ENCODE data around the gene CORIN. TPM values are rescaled to one million over a fixed set of nuclear protein-coding genes. Genes with fewer than 3 reads are reported as not detected.

The CORIN gene
- total RNA-seq, 1 donor from 2014 or later, result 0.62 TPM

DNA sequence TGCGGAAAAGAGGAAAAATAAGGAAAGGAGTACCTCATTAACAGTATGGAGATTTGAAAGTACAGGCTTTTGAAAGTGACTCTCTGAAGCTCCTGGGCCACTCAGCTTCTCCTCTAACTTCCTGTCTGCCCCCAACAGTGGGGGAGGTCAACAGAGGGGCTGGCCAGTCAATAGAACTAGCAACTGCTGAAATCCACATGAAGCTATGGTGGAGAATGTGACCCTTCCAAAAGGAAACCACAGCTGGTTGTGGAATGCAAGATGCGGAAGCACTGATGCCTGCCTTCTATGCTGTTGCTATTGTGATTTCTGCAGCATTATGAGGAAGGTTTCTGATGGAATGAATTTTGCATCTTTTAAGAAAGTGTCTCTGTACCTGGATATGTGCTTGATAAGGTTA is 2.4 kb downstream of the CORIN start:
- DNase-seq, result no peak

DNA sequence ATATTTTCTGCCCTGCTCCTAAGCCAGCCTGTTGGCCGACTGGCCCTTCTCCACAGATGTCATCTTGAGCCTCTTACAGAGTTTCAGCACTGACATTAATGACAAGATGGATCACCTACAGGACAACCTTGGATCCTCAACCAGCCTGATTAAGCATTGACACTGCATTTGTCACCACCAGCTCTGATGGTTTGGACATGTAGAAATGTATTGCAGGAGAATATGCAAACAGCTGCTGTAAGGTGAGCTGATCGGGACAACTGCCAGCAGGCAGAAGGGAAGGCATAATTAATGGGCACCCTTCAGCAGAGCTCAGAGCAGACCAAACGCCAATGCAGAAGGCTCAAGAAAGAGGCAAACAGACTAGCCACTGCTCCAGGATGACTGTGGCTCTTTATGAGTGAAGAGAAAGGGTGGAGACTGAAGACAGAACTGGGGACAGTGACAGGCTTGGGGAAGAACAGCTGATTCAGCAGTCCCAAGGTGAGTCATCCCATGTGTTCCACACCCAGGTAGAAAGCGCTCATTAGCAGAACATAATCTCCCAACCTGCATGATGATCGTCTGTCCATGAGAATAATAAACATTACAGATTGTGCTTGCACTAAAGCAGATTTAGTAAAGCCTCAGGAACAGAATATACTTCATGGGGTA is 6.7 kb downstream of the CORIN start:
- DNase-seq, result no peak

DNA sequence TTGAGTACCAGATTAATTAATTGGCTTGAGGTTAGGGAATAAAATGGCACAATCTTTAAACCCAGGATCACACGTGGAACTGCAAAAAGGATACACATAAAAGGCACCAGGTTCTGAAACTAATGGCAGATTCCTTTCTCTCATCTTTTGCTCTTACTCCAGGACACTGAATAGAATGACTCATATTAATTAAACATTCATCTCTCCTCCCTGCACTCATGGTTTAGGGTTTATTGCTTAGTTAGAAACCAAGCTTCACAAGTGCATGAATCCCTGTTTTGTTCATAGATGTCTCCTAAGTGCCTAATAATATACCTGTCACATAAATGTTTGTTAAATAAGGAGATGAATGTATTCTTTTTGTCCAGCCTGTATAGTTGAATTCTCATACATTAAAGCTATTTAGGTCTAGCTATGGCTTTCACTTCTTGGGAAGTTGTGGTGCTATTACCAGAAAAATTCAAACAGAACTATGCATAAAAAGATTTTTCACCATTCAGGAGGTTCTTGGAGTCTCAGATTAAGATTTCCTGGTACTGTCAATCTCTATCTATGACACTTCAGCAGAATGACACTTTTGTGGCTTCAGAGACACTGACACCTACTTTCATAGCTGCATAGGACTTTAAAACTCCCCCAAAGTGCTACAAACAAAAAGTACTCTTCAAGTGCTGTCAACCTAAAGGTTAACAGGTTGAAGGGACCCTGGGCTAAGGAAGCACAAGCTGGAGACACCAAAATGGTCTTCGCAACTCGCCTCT is 7.4 kb downstream of the CORIN start:
- DNase-seq, result no peak

DNA sequence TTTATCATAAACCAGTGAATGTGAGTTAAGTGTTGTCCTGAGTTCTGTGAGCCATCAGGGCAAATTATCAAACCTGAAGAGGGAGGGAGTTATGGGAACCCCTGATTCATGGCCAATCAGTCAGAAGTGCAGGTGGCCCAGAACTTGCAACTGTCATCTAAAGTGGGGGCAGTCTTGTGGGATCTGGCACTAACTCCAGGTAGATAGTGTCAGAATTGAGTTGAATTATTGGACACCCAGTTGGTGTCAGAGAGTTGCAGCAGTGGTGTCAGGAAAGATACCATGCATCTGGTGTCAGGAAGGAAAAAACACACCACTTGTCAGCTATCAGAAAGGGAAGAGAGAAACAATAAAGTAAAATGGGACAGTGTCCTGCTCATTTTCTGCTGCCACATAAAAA is 8.4 kb downstream of the CORIN start:
- no peak for DNase-seq

DNA sequence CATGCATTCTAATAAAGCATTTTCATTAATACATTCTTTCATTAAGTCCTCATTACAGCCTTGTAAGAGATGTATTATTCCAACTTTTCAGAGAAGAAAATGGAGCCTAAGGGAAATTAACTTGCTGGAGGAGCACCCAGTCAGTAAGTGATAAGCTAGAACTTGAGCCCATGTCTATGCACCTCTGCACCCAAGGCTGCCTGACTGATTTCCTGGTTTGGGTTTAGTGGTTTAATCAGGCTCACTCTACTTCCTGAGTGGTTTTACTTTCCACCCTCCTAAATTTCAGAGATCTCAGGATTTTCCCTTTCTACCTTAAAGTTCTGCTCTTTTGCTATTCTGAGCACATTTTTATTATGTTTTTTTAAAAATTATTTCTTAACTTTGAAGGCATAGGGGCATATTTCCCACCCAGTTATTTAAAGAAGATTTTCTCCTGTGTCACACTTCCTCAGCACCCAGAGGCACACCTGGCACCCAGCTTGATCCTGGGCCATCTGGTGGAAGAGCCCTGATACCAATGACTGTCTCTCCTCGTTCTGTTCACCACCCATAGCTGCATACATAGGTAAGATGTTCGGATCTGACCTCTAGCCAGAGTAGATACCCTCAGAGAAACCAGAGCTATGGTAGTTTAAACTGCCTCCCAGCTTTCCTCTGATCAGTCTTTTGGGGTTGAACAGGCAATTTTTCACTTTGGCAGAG is 10.4 kb downstream of the CORIN start:
- DNase-seq, result no peak

DNA sequence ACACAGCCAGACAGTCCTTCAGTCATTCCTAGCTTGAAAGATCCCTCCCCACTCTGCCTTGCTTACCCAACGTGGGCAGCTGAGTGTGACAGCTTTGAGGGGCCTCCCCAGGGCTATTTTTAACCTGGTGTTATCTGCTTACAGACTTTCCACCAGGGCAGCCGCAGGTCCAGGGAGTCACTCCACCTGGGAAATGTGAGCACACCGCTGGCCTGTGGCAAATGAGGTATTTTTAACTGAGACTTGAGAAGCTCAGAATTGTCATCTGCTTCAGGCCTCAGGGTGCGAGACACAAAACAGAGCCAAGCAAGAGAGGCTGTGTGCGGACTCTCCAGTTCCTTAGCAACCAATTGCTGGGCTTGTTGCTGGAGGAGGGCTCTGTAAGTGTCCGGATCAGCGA is 13.0 kb downstream of the CORIN start:
- no peak for DNase-seq

DNA sequence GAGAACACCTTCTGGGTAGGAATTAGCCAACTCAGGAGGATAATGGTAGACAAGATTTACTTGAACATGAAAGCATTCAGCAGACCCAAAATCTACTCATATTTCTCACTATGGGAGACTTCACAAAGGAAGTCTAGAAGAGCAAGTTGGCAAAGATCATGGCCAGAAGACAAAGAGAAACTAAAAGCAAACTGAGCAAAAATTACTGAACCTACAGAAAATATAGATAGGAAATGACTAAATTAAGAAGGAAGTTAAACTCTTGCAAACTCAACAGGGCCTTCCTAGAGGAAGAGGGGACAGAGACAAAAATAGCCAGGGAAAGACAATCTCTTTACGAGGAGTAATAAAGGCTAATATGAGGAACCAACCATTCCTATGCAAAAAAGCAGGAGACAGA is 18.7 kb downstream of the CORIN start:
- no peak for DNase-seq

DNA sequence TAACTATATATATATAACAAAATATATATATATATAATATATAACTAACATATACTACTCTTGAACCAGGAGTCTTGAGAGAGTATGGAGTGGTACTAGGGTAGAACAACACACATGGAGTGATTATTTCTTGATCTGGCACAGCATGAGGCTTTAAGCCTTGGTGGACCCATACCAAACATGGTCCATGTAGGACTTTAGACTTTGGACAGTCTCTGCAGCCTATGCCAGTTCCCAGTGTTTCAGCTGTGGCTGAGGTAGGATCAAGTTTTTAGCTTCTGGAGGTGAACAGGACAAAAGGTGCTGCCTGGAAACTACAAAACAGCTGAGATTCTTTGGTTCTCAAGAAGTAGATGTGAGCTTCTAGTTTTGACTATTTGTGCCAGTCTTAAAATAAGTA is 20.6 kb downstream of the CORIN start:
- no peak for DNase-seq

DNA sequence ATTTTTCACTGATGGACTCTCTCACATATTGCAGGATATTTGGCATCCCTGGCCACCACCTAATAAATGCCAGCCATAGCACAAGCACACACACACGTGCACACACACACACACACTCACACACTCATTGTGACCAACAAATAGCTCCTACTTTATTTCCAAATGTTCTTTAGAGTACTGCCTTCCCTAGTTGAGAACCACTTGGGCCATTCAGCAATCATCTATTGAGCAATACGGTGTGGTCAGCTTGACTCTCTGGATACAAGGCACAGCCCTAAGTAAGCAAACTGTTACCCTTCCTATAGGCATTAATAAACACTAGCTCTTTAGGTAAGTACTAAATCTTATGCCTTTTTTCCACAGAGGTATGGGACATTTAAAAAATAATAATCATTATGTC is 21.1 kb downstream of the CORIN start:
- no peak for DNase-seq

DNA sequence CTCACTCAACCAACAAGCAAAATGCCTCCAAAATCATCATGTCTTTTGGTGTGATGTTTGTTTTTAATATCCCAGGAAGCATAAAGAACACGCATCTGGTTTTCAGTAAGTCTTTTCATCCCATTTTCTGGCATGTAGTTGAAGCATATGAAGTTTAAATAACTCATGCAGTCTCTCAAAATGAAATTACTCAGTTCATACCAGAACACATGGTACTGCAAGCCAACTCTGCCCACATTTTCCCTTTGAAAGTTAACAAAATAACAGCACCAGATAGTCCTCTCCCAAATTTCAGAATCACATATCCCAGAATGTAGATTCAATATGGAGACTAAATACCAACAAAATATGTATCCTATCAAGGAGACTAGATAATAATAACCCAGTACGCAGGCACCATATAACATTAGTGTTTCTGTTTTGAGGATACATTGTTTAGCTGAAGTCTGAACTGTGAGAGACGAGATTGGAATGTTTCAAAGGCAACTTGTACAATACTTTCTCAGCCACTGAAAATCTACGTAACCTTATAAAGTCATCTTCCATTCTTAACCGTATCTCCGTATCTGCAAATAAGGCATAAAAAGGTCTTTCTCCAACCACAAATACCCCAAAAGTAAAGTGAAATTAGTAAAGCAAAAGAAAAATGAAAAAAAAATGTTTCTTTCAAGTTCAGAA is 23.1 kb downstream of the CORIN start:
- DNase-seq, result no peak

DNA sequence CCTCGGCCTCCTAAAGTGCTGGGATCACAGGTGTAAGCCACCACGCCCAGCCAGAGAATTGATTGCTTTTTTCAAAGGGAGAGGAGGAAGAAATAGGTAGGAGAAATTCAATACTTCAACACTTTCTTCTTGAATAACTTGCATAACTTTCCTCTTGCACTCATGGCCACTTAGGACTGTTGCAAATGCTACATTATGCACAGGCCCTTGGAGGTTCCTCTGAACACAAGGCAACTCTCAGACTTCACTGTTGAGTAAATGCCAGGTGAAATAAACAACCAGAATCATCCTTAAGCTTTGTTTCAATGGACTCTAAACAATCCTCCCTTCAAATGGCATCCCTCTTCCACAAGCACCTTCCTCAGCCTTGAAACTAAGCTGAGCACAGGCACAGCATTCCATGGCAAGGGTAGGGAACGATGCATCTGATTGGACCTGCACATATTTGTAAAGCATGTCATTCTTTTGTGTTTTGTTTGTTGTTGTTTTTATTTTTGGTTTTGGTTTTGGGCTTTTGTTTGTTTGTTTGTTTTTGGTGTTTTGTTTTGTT is 28.1 kb downstream of the CORIN start:
- DNase-seq, result no peak

DNA sequence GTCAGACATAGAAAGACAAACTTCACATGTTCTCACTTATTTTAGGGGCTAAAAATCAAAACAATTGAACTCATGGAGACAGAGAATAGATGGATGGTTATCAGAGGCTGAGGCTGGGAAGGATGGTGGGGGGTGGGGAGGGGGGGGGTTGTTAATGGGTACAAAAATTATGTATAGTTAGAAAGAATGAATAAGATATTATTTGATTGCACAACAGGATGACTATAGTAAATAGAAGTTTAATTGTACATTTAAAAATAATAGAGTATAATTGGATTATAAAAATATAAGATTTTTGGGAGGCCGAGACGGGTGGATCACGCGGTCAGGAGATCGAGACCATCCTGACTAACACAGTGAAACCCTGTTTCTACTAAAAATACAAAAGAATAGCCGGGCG is 33.3 kb downstream of the CORIN start:
- DNase-seq, result no peak

DNA sequence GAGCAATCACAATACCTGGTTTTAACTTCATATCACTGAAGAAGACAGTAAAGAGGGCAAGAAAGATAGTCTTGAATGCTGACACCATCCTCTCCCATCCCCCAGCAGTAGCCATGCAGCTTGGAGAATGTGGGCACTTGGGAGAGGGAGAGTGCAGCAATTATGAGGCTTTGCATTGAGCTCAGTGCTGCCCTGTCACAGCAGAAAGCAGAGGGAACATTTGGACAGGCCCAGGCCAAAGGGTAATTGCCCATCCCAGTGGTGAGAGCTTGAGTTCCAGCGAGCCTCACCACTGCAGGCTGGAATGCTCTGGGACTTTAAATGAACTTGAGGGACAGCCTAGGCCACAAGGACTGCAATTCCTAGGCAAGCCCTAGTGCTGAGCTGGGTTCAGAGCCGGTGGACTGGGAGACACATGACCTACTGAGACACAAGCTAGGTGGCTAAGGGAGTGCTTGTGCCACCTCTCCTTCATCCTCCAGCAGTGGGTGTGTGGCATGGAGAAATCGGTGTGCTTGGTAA is 36.3 kb downstream of the CORIN start:
- DNase-seq, result no peak

DNA sequence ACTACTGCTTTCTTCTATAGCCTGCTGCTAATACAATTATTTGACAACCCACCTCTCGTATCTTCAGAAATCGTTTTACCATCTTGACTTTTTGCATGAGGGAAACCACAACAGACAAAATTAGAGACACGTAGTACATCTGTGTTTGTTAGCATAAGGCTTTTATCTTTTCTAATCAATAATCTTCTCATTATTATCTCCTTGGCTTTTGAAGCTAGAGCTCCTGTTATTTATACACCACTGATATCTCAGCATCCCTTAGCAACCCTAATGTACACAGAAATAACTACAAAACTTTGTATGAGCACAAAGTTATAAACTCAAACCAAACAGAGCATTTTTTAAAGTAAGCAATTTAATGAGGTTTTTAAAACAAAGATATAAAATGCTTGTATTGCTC is 39.7 kb downstream of the CORIN start:
- DNase-seq, result no peak

DNA sequence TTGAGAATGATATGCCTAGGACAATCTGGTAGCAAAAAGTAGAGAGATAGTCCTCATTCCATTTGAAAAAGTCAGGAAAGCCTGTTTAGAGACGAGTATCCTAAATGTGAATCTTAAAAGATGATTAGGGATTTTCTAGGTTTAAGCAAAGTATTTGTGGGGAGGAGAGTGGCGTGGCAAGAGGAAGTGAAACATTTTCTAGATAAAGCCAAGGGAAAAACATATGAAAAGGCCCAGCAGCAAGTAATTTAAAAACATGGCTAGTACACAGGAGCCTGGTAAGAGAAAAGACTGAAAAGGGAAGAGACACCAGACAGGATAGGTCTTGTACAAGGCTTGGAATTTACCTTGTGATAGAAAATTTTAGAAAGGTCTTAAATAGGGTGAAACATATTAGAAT is 45.9 kb downstream of the CORIN start:
- no peak for DNase-seq

DNA sequence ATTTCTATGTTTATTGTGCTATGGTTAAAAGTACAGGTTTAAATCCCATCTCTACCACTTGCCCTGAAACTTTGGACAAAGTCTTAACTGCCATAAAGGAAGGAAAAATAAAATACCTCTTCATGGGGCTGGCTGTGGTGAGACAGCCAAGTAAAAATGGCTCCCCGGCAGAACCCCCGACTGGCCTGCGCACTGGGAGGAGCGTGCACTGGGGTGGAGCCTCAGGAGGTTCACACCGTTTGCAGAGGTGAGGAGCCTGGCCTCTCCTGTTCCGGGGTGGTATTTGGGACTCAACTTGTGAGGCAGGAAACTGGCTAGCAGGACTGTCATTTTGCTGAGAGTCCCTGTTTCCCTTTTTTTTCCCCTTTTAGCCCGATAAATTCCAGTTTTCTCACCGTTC is 47.8 kb downstream of the CORIN start:
- DNase-seq, result no peak

DNA sequence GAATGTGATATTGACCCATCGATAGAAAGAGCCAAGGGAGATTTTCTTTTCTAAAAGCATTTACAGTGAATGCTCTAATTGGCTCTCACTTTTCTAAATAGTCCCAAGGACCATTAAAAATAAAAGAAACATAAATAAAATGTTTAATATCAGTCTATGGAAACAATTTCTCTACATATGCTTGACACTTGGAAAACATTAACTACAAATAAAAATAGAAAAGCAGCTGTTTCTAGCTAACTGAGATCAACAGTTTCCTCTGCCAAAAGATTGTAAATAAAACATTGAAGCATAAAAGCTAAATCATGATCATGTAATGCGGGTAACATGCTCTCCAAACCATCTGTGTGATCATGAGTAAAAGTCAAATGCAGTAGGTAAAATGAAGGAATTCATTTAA is 49.7 kb downstream of the CORIN start:
- DNase-seq, result no peak

DNA sequence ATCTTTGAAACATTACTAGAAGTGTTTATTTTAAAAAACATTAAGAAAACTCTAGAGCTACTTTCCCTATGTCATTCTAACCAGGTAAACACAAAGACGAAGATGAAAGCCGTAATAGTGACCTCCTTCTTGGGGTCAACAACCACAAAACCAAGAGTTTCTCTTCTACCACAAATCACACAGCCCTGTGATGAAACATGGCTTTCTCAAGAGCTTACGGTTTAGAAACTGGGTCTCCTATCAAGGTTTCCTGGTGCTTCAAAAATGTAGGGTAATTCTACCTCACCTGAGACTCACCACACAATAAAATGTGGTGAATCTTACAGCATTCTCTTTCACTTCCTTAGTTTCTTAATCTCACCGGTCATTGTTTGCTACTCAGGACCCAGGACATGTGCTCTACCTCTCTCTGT is 50.9 kb downstream of the CORIN start:
- no peak for DNase-seq

DNA sequence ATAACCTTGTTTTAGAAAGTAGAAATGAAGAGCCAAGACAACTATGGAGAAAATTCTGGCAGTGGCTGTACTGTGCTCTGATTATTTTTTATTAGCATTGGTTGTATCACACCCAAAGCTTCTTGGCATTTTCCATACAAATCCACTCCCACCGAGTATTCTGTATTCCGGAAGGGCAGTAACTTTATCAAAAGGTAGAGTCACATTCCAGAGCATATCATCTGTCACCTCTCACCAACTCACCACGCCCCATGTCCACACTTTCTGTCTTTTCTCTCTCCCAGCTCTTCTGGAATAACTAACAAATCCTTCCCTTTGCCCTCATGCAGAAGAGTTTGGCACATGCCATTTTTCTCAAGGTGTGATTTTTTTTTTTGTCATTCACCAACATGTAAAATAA is 52.7 kb downstream of the CORIN start:
- no peak for DNase-seq

DNA sequence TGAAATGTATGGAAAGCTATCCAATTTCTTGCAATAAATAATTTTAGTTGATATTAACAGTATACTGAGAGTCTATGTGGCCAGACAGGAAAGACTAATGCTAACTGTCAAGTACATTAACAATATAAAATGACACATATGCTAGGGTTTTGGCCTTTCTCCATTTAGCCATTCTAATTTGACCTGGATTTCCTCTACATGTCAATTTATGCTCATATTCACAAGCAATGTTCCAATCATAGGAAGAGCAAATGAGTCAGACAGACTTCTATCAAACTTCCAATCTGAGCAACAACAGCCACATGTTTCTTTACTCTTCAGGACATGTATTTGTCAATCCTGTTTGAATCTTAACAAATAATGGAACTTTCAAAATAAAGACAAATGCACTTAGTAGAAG is 53.6 kb downstream of the CORIN start:
- no peak for DNase-seq

DNA sequence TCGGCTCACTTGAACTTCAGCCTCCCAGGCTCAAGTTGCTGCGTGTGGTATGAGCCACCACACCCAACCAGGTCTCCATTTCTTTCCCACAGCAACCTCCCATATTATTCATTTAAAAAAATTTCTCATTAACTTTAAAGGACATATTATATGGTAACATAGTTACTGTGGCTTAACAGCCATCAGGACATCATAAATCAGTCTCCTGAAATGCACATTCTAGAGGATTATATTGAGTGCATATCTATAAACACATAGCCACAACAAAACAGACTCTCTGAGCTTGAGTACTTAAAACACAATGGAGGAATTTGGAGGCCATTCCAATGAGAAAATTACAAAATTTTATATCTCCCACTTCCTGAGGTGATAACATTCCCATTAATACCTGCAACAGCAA is 61.5 kb downstream of the CORIN start:
- no peak for DNase-seq

DNA sequence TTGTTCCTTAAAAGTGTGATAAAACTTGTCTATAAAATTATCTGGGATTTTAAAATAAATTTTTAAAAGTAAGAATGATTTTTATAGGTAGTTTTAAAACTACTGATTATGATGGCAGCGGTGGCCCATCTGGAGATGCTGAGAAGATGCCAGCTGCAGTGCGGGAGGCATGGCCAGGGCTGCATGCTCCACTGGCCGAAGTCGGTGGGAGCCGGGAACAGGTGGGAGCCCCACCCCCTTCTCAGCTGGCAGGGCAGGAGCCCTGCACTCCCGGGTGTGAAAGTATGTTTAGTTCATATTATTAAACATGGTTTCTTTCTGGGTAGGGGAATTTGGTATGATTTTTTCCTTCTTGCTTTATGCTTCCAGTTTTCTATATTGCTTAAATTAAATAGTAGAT is 63.8 kb downstream of the CORIN start:
- DNase-seq, result no peak

DNA sequence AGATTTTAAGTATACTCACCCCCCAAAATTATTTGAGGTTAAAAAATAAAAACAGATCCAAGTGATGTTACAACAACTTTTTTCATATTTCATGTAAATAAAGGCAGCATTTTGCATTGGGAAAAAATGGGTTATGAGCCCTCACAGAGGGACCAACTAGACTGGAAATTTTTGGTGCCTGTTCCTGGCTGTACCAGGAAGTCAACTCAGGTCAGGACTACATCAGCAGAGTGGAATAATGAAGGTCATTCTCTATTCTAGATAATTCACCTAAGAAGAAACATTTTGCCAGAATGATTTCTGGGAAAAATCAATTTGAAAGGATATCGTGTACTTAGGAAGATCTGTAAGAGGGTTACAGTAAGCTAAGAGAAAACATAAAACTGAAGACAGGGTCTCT is 66.8 kb downstream of the CORIN start:
- no peak for DNase-seq
